H9 (cell line): Measurements from ENCODE around the gene LHFPL6. TPM values are rescaled to one million over a fixed set of nuclear protein-coding genes. Genes with fewer than 3 reads are reported as not detected.

Experiments used
- DNase-seq: peaks from one replicate; pipeline ENCODE4 v3.0.0-alpha.2; 2017
- H2AFZ ChIP-seq: one replicate; pipeline ENCODE4 v1.6.1; 2013; ENCODE audit warnings: mild to moderate bottlenecking, low read length, control low read depth, moderate library complexity
- H2AK5ac ChIP-seq: 2 replicates; pipeline ENCODE4 v1.6.1; 2013; ENCODE audit warnings: low read length, control low read depth, mixed read lengths; ENCODE audit not compliant: insufficient read length
- H2BK120ac ChIP-seq: one replicate; pipeline ENCODE4 v1.6.1; 2013; ENCODE audit warnings: low read depth, mild to moderate bottlenecking, low read length, control low read depth, inconsistent platforms; ENCODE audit not compliant: poor library complexity, severe bottlenecking
- H2BK12ac ChIP-seq: 2 replicates; pipeline ENCODE4 v1.6.1; 2013; ENCODE audit warnings: low read length, control low read depth, mixed read lengths, low read depth; ENCODE audit not compliant: insufficient read length
- H2BK15ac ChIP-seq: 2 replicates; pipeline ENCODE4 v1.6.1; 2013; ENCODE audit warnings: low read depth, low read length, control low read depth
- H2BK20ac ChIP-seq: one replicate; pipeline ENCODE4 v1.6.1; 2013; ENCODE audit warnings: low read depth, mild to moderate bottlenecking, low read length, control low read depth, inconsistent platforms; ENCODE audit not compliant: poor library complexity, severe bottlenecking
- H2BK5ac ChIP-seq: 2 replicates; pipeline ENCODE4 v1.6.1; 2013; ENCODE audit warnings: low read length, control low read depth, mixed read lengths; ENCODE audit not compliant: insufficient read length
- H3K14ac ChIP-seq: 2 replicates; pipeline ENCODE4 v1.6.1; 2013; ENCODE audit warnings: low read length, control low read depth; ENCODE audit not compliant: insufficient read depth
- H3K18ac ChIP-seq: 2 replicates; pipeline ENCODE4 v1.6.1; 2013; ENCODE audit warnings: low read depth, mild to moderate bottlenecking, mixed read lengths, low read length, control low read depth; ENCODE audit not compliant: insufficient read length
- H3K23ac ChIP-seq: 2 replicates; pipeline ENCODE4 v1.6.1; 2013; ENCODE audit warnings: low read length, control low read depth, mixed read lengths, low read depth; ENCODE audit not compliant: insufficient read length
- H3K23me2 ChIP-seq: 2 replicates; pipeline ENCODE4 v1.6.1; 2013; ENCODE audit warnings: low read depth, mild to moderate bottlenecking, mixed read lengths, low read length, control low read depth; ENCODE audit not compliant: insufficient read length, poor library complexity, severe bottlenecking
- H3K27ac ChIP-seq: 2 replicates; pipeline ENCODE4 v1.5.1; 2013; ENCODE audit warnings: low read length, control low read depth, mixed read lengths, low read depth; ENCODE audit not compliant: insufficient read length
- H3K27me3 ChIP-seq: 2 replicates; pipeline ENCODE4 v1.6.1; 2013; ENCODE audit warnings: low read length, control low read depth, inconsistent platforms; ENCODE audit not compliant: insufficient read depth
- H3K4ac ChIP-seq: 2 replicates; pipeline ENCODE4 v1.6.1; 2013; ENCODE audit warnings: low read depth, mild to moderate bottlenecking, control low read depth, inconsistent platforms, low read length, moderate library complexity
- H3K4me1 ChIP-seq: 2 replicates; pipeline ENCODE4 v1.6.1; 2013; ENCODE audit warnings: low read length, control low read depth, inconsistent platforms; ENCODE audit not compliant: insufficient read depth
- H3K4me2 ChIP-seq: 2 replicates; pipeline ENCODE4 v1.6.1; 2013; ENCODE audit warnings: low read length, control low read depth, mixed read lengths; ENCODE audit not compliant: insufficient read length, insufficient read depth
- H3K56ac ChIP-seq: 2 replicates; pipeline ENCODE4 v1.6.1; 2013; ENCODE audit warnings: low read depth, mild to moderate bottlenecking, mixed read lengths, low read length, control low read depth; ENCODE audit not compliant: insufficient read length
- H3K79me1 ChIP-seq: 2 replicates; pipeline ENCODE4 v1.6.1; 2013; ENCODE audit warnings: low read depth, mild to moderate bottlenecking, moderate library complexity, low read length, control low read depth, inconsistent platforms; ENCODE audit not compliant: insufficient read depth, poor library complexity, severe bottlenecking
- H3K79me2 ChIP-seq: 2 replicates; pipeline ENCODE4 v1.6.1; 2013; ENCODE audit warnings: low read length, control low read depth, inconsistent platforms; ENCODE audit not compliant: insufficient read depth
- H3K9ac ChIP-seq: 2 replicates; pipeline ENCODE4 v1.6.1; 2013; ENCODE audit warnings: low read length, control low read depth, mixed read lengths; ENCODE audit not compliant: insufficient read length; ENCODE audit errors: extremely low read depth
- H3K9me3 ChIP-seq: one replicate; pipeline ENCODE4 v1.6.1; 2013; ENCODE audit warnings: low read depth, low read length, inconsistent platforms; ENCODE audit not compliant: control insufficient read depth
- H3T11ph ChIP-seq: one replicate; pipeline ENCODE4 v1.6.1; 2013; ENCODE audit warnings: mild to moderate bottlenecking, low read length, control low read depth, inconsistent platforms
- H4K20me1 ChIP-seq: one replicate; pipeline ENCODE4 v1.6.1; 2013; ENCODE audit not compliant: control insufficient read depth, insufficient read length, insufficient read depth
- H4K5ac ChIP-seq: 2 replicates; pipeline ENCODE4 v1.6.1; 2013; ENCODE audit warnings: low read depth, mild to moderate bottlenecking, mixed read lengths, low read length, control low read depth; ENCODE audit not compliant: insufficient read length
- H4K8ac ChIP-seq: replicated peaks from 2 replicates; pipeline ENCODE4 v1.6.1; 2013; ENCODE audit warnings: low read length, control low read depth, mixed read lengths, low read depth; ENCODE audit not compliant: insufficient read length
- H4K91ac ChIP-seq: 2 replicates; pipeline ENCODE4 v1.6.1; 2013; ENCODE audit warnings: low read depth, mild to moderate bottlenecking, moderate library complexity, mixed read lengths, low read length, control low read depth; ENCODE audit not compliant: insufficient read length
- H3K27ac Mint-ChIP-seq, 3 experiments: 2 replicates in 2 of 3; 3 replicates in 1 of 3; pipeline ENCODE4 v1.8.0; 2020 to 2021; ENCODE audit warnings: mixed read lengths in 3 of 3, mild to moderate bottlenecking in 1 of 3, moderate library complexity in 1 of 3
- H3K27me3 Mint-ChIP-seq: 2 replicates; pipeline ENCODE4 v1.8.0; 2021; ENCODE audit warnings: low read depth, mild to moderate bottlenecking, moderate library complexity, mixed read lengths
- H3K36me3 Mint-ChIP-seq, 3 experiments: 2 replicates in 2 of 3; 3 replicates in 1 of 3; pipeline ENCODE4 v1.8.0; 2020 to 2021; ENCODE audit warnings: low read depth in 3 of 3, mixed read lengths in 3 of 3; ENCODE audit not compliant: insufficient read depth in 1 of 3
- H3K4me1 Mint-ChIP-seq, 2 experiments: 2 replicates each; pipeline ENCODE4 v1.8.0; 2020; ENCODE audit warnings: mixed read lengths in 2 of 2
- H3K4me3 Mint-ChIP-seq, 2 experiments: 2 replicates in 1 of 2; 3 replicates in 1 of 2; pipeline ENCODE4 v1.8.0; 2020 to 2021; ENCODE audit warnings: mild to moderate bottlenecking in 2 of 2, mixed read lengths in 2 of 2, moderate library complexity in 1 of 2
- H3K9me3 Mint-ChIP-seq, 2 experiments: 2 replicates in 1 of 2; 3 replicates in 1 of 2; pipeline ENCODE4 v1.8.0; 2020; ENCODE audit warnings: mild to moderate bottlenecking in 2 of 2, mixed read lengths in 2 of 2, moderate library complexity in 1 of 2
- whole genome bisulfite sequencing: extraction: QIAGEN DNeasy Blood & Tissue Kit; methylation state at CpG from one replicate; pipeline ENCODE4 v1.1.7; 2013; ENCODE audit warnings: missing lambda C conversion rate, low lambda C conversion rate, mixed read lengths; ENCODE audit not compliant: insufficient read length; ENCODE audit errors: extremely low coverage; 5-methylcytosine and 5-hydroxymethylcytosine counted together
- total RNA-seq: library from RNA; stranded (reverse); gene quantifications from 2 replicates; pipeline ENCODE4 v1.2.1, GENCODE V29; 2021
- TF ChIP-seq, protein P1 (sequence below): fragments of 200-600 bp; sonication (generic); conservative IDR thresholded peaks from 3 replicates; pipeline ENCODE4 v1.8.0; 2021; ENCODE audit warnings: antibody characterized with exemption, mild to moderate bottlenecking

The LHFPL6 gene
- total RNA-seq, 1 experiment from 2014 or later, result 3.5 TPM

DNA sequence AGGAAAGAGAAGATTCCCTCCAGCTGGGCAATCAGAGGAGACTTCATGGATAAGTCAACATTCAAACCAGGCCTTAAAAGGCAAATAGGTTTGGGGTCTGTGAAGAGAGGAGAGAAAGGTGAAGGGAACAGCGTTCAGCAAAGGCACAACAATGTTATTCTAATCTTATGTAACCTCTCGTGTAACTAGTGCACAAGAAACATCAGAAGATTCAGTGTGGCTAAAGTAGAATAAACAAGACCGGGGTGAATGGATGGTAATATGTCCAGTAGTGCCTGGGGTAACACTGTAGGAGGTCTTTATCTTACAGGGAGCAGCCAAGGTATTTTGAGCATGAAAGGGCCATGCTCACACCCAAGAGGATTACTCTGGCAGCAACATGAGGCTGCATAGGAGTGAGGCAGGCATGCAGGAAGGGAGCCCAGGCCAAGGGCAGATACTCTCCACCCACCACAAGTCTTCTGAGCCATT, 24.1 kb downstream of the LHFPL6 start:
- Mint-ChIP-seq H3K4me1 (peaks cover 33 to 37% of the 10 kb centered on the region in 2 experiments), H3K9me3 (no peaks in the 10 kb centered on the region), H3K27me3 (no peaks in the 10 kb centered on the region), H3K27ac (peak overlapping the region in 1 of 3 experiments; percentile 57; a peak in 2 of 7 replicates), H3K36me3 (no peaks in the 10 kb centered on the region; a peak in 1 of 7 replicates), H3K4me3 (no peak overlapping the region)
- Histone ChIP-seq H3K4ac (no peak overlapping the region), H3K4me1 (peaks cover 2% of the 10 kb centered on the region), H3K18ac (no peak overlapping the region), H3K4me2 (no peak overlapping the region), H3K79me1 (no peaks in the 10 kb centered on the region), H3K9ac (no peak overlapping the region), H3K27ac (no peak overlapping the region), H2AFZ (no peak overlapping the region), H4K5ac (no peak overlapping the region), H2BK12ac (no peak overlapping the region), H3K14ac (no peak overlapping the region), H4K8ac (no peak overlapping the region), H4K91ac (no peak overlapping the region), H3K79me2 (no peaks in the 10 kb centered on the region), H3K9me3 (no peaks in the 10 kb centered on the region), H3K27me3 (no peaks in the 10 kb centered on the region), H3K56ac (no peak overlapping the region), H4K20me1 (no peaks in the 10 kb centered on the region), H2BK20ac (no peak overlapping the region), H2BK15ac (no peak overlapping the region), H3K23ac (no peak overlapping the region), H2BK120ac (no peak overlapping the region), H3T11ph (no peak overlapping the region), H2AK5ac (no peak overlapping the region), H3K23me2 (no peaks in the 10 kb centered on the region), H2BK5ac (no peak overlapping the region)
- WGBS, result no CpG with 5 or more reads among the region's 3 CpGs
- TF ChIP-seq, protein P1, sequence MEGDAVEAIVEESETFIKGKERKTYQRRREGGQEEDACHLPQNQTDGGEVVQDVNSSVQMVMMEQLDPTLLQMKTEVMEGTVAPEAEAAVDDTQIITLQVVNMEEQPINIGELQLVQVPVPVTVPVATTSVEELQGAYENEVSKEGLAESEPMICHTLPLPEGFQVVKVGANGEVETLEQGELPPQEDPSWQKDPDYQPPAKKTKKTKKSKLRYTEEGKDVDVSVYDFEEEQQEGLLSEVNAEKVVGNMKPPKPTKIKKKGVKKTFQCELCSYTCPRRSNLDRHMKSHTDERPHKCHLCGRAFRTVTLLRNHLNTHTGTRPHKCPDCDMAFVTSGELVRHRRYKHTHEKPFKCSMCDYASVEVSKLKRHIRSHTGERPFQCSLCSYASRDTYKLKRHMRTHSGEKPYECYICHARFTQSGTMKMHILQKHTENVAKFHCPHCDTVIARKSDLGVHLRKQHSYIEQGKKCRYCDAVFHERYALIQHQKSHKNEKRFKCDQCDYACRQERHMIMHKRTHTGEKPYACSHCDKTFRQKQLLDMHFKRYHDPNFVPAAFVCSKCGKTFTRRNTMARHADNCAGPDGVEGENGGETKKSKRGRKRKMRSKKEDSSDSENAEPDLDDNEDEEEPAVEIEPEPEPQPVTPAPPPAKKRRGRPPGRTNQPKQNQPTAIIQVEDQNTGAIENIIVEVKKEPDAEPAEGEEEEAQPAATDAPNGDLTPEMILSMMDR, result no peak
- no peak for DNase-seq
